SK-N-SH treated with all-trans-retinoic acid at 6 μM for 48 hours (cell line): ENCODE measurements around the gene PTTG1IP.

Experiments
- ARNTL ChIP-seq: fragments of 450-650 bp; formaldehyde crosslinking; IDR thresholded peaks from 2 replicates; pipeline ENCODE4 v1.5.0; 2020; ENCODE audit warnings: low read depth, mild to moderate bottlenecking, moderate library complexity, borderline replicate concordance
- BACH2 ChIP-seq: fragments of 250-450 bp; sonication (Bioruptor Pico); IDR thresholded peaks from 2 replicates; pipeline ENCODE4 v1.9.0; 2021; ENCODE audit warnings: mild to moderate bottlenecking, borderline replicate concordance
- ISL1 ChIP-seq: fragments of 250-450 bp; sonication (Bioruptor Pico); IDR thresholded peaks from 2 replicates; pipeline ENCODE4 v2.1.2; 2022; ENCODE audit warnings: mild to moderate bottlenecking, moderate library complexity
- OSR1 ChIP-seq: fragments of 250-450 bp; sonication (Bioruptor Pico); IDR thresholded peaks from 2 replicates; pipeline ENCODE4 v1.8.0; 2022; ENCODE audit warnings: moderate library complexity, mild to moderate bottlenecking, inconsistent platforms
- RARB ChIP-seq: fragments of 250-450 bp; sonication (Bioruptor Pico); IDR thresholded peaks from 2 replicates; pipeline ENCODE4 v1.8.0; 2021; ENCODE audit warnings: mild to moderate bottlenecking, moderate library complexity
- TCF4 ChIP-seq: fragments of 250-450 bp; sonication (Bioruptor Pico); IDR thresholded peaks from 2 replicates; pipeline ENCODE4 v1.8.0; 2021; ENCODE audit warnings: mild to moderate bottlenecking, moderate library complexity, borderline replicate concordance
- ZFP30 ChIP-seq: fragments of 450-650 bp; formaldehyde crosslinking; IDR thresholded peaks from 2 replicates; pipeline ENCODE4 v1.5.0; 2022; ENCODE audit warnings: mild to moderate bottlenecking, moderate library complexity
- ZNF70 ChIP-seq: fragments of 450-650 bp; formaldehyde crosslinking; IDR thresholded peaks from 2 replicates; pipeline ENCODE4 v1.5.0; 2020; ENCODE audit warnings: mild to moderate bottlenecking, moderate library complexity
- TF ChIP-seq, protein P1 (sequence below): fragments of 250-450 bp; sonication (Bioruptor Pico); IDR thresholded peaks from 2 replicates; pipeline ENCODE4 v1.8.0; 2020; ENCODE audit warnings: mild to moderate bottlenecking, moderate library complexity, borderline replicate concordance
- TF ChIP-seq, protein P2 (sequence below): fragments of 250-450 bp; sonication (Bioruptor Pico); IDR thresholded peaks from 2 replicates; pipeline ENCODE4 v1.5.0; 2020; ENCODE audit warnings: mild to moderate bottlenecking, moderate library complexity

DNA sequence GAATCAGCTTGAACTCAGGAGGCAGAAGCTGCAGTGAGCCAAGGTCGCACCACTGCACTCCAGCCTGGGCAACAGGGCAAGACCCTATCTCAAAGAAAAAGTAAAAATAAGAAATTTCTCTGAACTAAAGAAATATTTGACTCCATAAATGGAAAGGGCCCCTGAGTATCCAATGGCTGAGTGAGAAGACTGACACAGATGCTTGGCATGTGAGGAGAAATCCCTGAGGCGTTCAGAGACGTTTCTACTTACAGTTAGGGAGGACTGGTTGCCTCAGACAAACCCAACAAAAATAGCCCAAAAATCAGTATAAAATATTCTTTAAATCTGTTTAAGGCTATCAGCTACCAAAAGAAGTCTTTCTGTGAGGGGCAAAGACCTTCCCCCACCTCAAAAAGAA is 52.6 kb downstream of the PTTG1IP start:
- TF ChIP-seq, protein P1, sequence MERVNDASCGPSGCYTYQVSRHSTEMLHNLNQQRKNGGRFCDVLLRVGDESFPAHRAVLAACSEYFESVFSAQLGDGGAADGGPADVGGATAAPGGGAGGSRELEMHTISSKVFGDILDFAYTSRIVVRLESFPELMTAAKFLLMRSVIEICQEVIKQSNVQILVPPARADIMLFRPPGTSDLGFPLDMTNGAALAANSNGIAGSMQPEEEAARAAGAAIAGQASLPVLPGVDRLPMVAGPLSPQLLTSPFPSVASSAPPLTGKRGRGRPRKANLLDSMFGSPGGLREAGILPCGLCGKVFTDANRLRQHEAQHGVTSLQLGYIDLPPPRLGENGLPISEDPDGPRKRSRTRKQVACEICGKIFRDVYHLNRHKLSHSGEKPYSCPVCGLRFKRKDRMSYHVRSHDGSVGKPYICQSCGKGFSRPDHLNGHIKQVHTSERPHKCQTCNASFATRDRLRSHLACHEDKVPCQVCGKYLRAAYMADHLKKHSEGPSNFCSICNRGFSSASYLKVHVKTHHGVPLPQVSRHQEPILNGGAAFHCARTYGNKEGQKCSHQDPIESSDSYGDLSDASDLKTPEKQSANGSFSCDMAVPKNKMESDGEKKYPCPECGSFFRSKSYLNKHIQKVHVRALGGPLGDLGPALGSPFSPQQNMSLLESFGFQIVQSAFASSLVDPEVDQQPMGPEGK: no peak
- TF ChIP-seq ISL1 (CRISPR knock-in tag) (no peak), RARB (CRISPR knock-in tag) (no peak), TCF4 (no peak), ZNF70 (CRISPR knock-in tag) (no peak), OSR1 (CRISPR knock-in tag) (no peak), BACH2 (CRISPR knock-in tag) (no peak), ZFP30 (CRISPR knock-in tag) (no peak), ARNTL (CRISPR knock-in tag) (no peak)
- TF ChIP-seq, protein P2, sequence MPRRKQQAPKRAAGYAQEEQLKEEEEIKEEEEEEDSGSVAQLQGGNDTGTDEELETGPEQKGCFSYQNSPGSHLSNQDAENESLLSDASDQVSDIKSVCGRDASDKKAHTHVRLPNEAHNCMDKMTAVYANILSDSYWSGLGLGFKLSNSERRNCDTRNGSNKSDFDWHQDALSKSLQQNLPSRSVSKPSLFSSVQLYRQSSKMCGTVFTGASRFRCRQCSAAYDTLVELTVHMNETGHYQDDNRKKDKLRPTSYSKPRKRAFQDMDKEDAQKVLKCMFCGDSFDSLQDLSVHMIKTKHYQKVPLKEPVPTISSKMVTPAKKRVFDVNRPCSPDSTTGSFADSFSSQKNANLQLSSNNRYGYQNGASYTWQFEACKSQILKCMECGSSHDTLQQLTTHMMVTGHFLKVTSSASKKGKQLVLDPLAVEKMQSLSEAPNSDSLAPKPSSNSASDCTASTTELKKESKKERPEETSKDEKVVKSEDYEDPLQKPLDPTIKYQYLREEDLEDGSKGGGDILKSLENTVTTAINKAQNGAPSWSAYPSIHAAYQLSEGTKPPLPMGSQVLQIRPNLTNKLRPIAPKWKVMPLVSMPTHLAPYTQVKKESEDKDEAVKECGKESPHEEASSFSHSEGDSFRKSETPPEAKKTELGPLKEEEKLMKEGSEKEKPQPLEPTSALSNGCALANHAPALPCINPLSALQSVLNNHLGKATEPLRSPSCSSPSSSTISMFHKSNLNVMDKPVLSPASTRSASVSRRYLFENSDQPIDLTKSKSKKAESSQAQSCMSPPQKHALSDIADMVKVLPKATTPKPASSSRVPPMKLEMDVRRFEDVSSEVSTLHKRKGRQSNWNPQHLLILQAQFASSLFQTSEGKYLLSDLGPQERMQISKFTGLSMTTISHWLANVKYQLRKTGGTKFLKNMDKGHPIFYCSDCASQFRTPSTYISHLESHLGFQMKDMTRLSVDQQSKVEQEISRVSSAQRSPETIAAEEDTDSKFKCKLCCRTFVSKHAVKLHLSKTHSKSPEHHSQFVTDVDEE (CRISPR knock-in tag): no peak
